LNCAP (cell line): ENCODE measurements around the gene TPO.

Experiments used
- TF ChIP-seq, protein P1 (sequence below): fragments of 450-650 bp; IDR thresholded peaks from 2 replicates; pipeline ENCODE4 v1.5.1; 2017; ENCODE audit warnings: mild to moderate bottlenecking

TPO gene

GRCh38 chr2:1551905-1552304, 138.6 kb downstream of the TPO start:
- TF ChIP-seq, protein P1, sequence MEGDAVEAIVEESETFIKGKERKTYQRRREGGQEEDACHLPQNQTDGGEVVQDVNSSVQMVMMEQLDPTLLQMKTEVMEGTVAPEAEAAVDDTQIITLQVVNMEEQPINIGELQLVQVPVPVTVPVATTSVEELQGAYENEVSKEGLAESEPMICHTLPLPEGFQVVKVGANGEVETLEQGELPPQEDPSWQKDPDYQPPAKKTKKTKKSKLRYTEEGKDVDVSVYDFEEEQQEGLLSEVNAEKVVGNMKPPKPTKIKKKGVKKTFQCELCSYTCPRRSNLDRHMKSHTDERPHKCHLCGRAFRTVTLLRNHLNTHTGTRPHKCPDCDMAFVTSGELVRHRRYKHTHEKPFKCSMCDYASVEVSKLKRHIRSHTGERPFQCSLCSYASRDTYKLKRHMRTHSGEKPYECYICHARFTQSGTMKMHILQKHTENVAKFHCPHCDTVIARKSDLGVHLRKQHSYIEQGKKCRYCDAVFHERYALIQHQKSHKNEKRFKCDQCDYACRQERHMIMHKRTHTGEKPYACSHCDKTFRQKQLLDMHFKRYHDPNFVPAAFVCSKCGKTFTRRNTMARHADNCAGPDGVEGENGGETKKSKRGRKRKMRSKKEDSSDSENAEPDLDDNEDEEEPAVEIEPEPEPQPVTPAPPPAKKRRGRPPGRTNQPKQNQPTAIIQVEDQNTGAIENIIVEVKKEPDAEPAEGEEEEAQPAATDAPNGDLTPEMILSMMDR = no peak

- TF ChIP-seq, protein P1 = no peak
Measured at GRCh38 chr2:1552611-1553010, 139.3 kb downstream of the TPO start.

- TF ChIP-seq, protein P1 = no peak
Measured at GRCh38 chr2:1553671-1554295, 140.5 kb downstream of the TPO start.

DNA sequence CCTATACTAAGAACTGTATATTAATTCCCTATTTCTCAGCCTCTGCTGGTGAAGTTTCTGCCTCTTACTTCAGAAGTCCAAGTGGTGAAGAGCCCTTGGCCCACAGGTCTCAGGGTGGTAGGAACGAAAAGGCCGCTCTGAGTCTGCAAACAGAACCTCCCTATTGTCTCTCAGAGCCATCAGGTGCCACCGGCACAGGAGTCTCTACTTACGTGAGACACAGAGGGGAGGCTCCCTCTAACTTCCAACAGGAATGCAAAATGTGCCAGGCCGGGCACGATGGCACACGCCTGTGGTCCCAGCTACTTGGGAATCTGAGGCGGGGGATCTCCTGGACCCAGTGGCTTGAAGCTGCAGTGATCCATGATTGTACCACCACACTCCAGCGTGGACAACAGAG, 143.0 kb downstream of the TPO start:
- TF ChIP-seq, protein P1 = no peak

- TF ChIP-seq, protein P1 = no peak
Measured at GRCh38 chr2:1556776-1557466, 143.7 kb downstream of the TPO start.

DNA sequence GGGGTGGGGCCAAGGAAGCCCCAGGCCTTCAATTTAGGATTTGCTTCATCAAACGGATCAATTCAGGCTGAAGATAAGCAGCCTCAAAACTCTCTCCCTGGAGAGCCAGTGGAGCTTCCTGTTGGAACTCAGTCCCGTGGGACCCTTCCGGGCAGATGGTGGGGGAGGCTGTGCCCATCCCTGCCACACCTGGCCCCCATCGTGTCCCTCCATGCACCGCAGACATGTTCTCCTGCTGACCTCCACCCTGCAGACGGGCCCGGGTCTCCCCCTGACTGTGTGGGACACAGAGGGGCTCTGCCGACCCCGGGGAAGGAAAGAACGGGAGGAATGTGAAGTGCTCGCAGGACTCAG, 144.2 kb downstream of the TPO start:
- TF ChIP-seq, protein P1 = no peak

DNA sequence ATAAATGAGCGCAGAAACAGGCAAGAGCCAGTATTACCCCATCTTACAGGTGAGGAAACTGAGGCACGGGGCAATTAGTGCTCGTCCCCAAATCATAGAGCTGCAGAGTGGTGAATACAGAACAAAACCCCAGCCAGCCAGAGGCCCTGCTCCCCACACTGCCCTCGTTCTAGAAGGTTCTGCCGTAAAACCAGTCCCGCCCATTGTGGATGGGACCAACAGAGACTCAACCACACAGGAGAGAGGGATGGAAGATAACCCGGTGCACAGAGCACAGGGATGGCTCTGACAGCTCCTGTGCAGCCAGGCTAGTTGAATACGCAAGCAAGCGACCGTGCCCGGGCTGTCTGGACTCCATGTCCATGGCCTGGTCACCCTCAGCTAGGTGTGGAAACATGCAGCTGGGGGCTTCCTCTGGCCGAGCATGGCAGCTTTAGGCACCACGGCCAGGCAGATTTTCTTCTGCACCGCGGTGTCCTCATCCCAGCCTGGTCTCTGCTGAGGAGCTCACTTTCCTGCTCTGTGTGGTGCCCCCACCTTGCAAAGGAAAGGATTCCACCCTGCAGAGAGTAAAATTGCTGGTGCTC, 146.4 kb downstream of the TPO start:
- TF ChIP-seq, protein P1 = no peak
